ENCODE measurements around the gene SSBP1.

SSBP1 gene

DNA sequence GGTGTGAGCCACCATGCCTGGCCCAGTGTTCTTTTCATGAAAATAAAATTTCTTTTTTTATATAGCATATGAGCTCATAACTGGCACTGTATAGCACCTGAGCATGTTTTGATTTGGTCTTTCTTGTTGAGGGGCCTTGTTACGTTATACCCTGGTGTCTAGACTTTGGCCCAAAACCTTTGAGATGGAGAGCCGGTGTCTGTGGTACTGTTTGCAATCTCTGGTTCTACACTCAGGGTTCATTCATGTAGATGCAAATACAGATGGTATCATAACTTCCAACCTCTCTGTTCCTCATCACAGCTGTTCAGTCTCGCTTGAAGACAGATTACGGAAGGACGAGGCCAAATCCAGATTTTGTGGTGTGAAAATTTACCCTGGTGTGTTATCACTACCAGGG lies 51.8 kb downstream of the SSBP1 start, which contains the start of gene TAS2R5:
Gene TAS2R5, plus strand, starts transcription at position 301 of the 400 bp plus-strand sequence. CDS start 145 bp downstream, outside the sequence.
- Histone ChIP-seq H3K4me3 (ENCODE audit: low read depth, low read length) (no peak within 1 kb of the TSS), H3K9ac (ENCODE audit: low read depth, low read length) (no peak within 1 kb of the TSS), H3K9me3 (ENCODE audit: control insufficient read depth, insufficient read depth, low read length) (no peaks in the 10 kb centered on the region), H3K27me3 (ENCODE audit: control insufficient read depth, insufficient read depth, low read length) (no peaks in the 10 kb centered on the region), H3K36me3 (ENCODE audit: control insufficient read depth, insufficient read depth, low read length) (peaks cover 7% of the 10 kb centered on the region), H3K4me1 (ENCODE audit: control insufficient read depth, insufficient read depth, low read length) (no peaks in the 10 kb centered on the region)

DNA sequence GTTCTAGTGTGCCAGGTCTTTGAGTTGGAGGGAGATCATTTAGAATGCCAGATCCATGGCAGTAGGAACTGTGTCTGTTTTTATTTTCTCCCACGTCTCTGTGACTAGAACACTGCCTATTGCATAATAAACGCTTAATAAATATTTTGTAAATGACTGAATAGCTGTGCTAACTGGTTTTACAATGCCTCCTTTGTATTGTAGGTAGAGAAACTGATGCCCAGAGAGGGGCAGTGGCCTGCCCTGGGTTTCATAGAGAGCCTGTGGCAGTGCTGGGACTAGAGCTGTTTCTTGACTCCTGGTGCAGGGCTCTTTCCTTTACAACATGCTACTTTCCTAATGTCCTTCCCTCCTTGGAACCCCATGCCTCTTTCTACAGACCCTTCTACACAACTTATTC lies 54.4 kb downstream of the SSBP1 start:
- H3K9me3 ChIP-seq (ENCODE audit: control insufficient read depth, insufficient read depth, low read length) = no peaks in the 10 kb centered on the region
- no peaks in the 10 kb centered on the region for H3K27me3 ChIP-seq (ENCODE audit: control insufficient read depth, insufficient read depth, low read length)
- peaks cover 7% of the 10 kb centered on the region for H3K36me3 ChIP-seq (ENCODE audit: control insufficient read depth, insufficient read depth, low read length)
- H3K4me1 ChIP-seq (ENCODE audit: control insufficient read depth, insufficient read depth, low read length) = no peaks in the 10 kb centered on the region
- no peak overlapping the region for H3K9ac ChIP-seq (ENCODE audit: low read depth, low read length)
- no peak overlapping the region for H3K4me3 ChIP-seq (ENCODE audit: low read depth, low read length)

Data from iPS-15b (cell line).